ENCODE data around the gene TECPR1. TPM values are rescaled to one million over a fixed set of nuclear protein-coding genes. Genes with fewer than 3 reads are reported as not detected.

TECPR1 gene
- total RNA-seq, 1 experiment from 2014 or later: 21.5 TPM

- H3K4me3 Mint-ChIP-seq: no peak overlapping the region
- no peak for TF ChIP-seq SOX15 (CRISPR knock-in tag; IDR thresholded peaks at IDR 0.05)
- TF ChIP-seq ZNF281 (CRISPR knock-in tag; IDR thresholded peaks at IDR 0.05): no peak
- no peak for TF ChIP-seq FOXP1 (CRISPR knock-in tag; IDR thresholded peaks at IDR 0.05; ENCODE audit: borderline replicate concordance)
- TF ChIP-seq JAZF1 (CRISPR knock-in tag; IDR thresholded peaks at IDR 0.05): no peak
- no peak for TF ChIP-seq ATF6 (CRISPR knock-in tag; IDR thresholded peaks at IDR 0.05)
- no peak for TF ChIP-seq IRF1 (CRISPR knock-in tag; IDR thresholded peaks at IDR 0.05)
- no peak for TF ChIP-seq STAT6 (CRISPR knock-in tag; conservative IDR thresholded peaks at IDR 0.05; ENCODE audit: low read depth)
- TF ChIP-seq OVOL2 (CRISPR knock-in tag; IDR thresholded peaks at IDR 0.05; ENCODE audit: borderline replicate concordance): no peak
- H3K4me1 Mint-ChIP-seq: peaks cover 12% of the 10 kb centered on the region
- H3K9me3 Mint-ChIP-seq: peaks cover 3% of the 10 kb centered on the region; the same call in 1 of the 2 replicates
- H3K27ac Mint-ChIP-seq: no peak overlapping the region
- POLR2A ChIA-PET: no interaction called here
- H3K27me3 Mint-ChIP-seq (ENCODE audit: low read depth): no peaks in the 10 kb centered on the region
- no peak for ATAC-seq
- CTCF ChIA-PET: interaction anchor here (0.8 kb wide), 1 partner anchor 21 kb away, joined by 3 read pairs; no protein-coding TSS in a partner anchor
- H3K36me3 Mint-ChIP-seq: peaks cover 19% of the 10 kb centered on the region
- DNase-seq (ENCODE audit: low spot score): no peak
Observed at GRCh38 chr7:98187138-98187502, 64.9 kb downstream of the TECPR1 start.

GRCh38 chr7:98186452-98187137 is 65.4 kb downstream of the TECPR1 start:
- H3K27ac Mint-ChIP-seq: no peak overlapping the region
- no peaks in the 10 kb centered on the region for H3K27me3 Mint-ChIP-seq (ENCODE audit: low read depth)
- no peak overlapping the region for H3K4me3 Mint-ChIP-seq
- no peak for DNase-seq (ENCODE audit: low spot score)
- H3K9me3 Mint-ChIP-seq: peaks cover 3% of the 10 kb centered on the region; the same call in 1 of the 2 replicates
- no peak for ATAC-seq
- ChIA-PET CTCF (no interaction called here), POLR2A (no interaction called here)
- peaks cover 16% of the 10 kb centered on the region for H3K4me1 Mint-ChIP-seq
- H3K36me3 Mint-ChIP-seq: peaks cover 19% of the 10 kb centered on the region
- TF ChIP-seq JUN (CRISPR knock-in tag; IDR thresholded peaks at IDR 0.05) (no peak), PRDM15 (CRISPR knock-in tag; IDR thresholded peaks at IDR 0.05) (no peak), JAZF1 (CRISPR knock-in tag; IDR thresholded peaks at IDR 0.05) (no peak), ZNF263 (CRISPR knock-in tag; IDR thresholded peaks at IDR 0.05; ENCODE audit: low read depth) (no peak), ZNF532 (CRISPR knock-in tag; IDR thresholded peaks at IDR 0.05; ENCODE audit: borderline replicate concordance) (no peak), ZBTB43 (CRISPR knock-in tag; IDR thresholded peaks at IDR 0.05) (no peak), MXD4 (CRISPR knock-in tag; IDR thresholded peaks at IDR 0.05; ENCODE audit: borderline replicate concordance) (no peak), SOX15 (CRISPR knock-in tag; IDR thresholded peaks at IDR 0.05) (no peak), ATF3 (CRISPR knock-in tag; conservative IDR thresholded peaks at IDR 0.05) (no peak)
